AG04449 (cell line): ENCODE results near the gene CACNA2D3.

Experiments
- CTCF ChIA-PET: fragments of 350-600 bp; formaldehyde crosslinking; extraction: SDS; loops from one replicate; lab custom pipeline; 2021; ENCODE audit warnings: antibody characterized with exemption; lab: Yijun Ruan, JAX
- POLR2A ChIA-PET: fragments of 400-600, 350-600 bp; formaldehyde crosslinking; extraction: SDS; loops from one replicate; lab custom pipeline; 2020; ENCODE audit warnings: antibody characterized with exemption, inconsistent platforms; lab: Yijun Ruan, JAX
- DNase-seq: peaks from one replicate; pipeline ENCODE4 v3.0.0-alpha.2; 2010; ENCODE audit warnings: low read depth, low spot score
- H3K4me3 ChIP-seq: 2 replicates; pipeline ENCODE4 v1.5.1; 2011; ENCODE audit warnings: low read depth, mild to moderate bottlenecking, control low read depth, low read length
- CTCF ChIP-seq: IDR thresholded peaks from one replicate; pipeline ENCODE4 v1.5.1; 2011; ENCODE audit warnings: mild to moderate bottlenecking, moderate library complexity, low read length, control low read depth, inconsistent platforms; ENCODE audit not compliant: insufficient read depth; ENCODE audit errors: missing control alignments

Gene CACNA2D3

GRCh38 chr3:54349231-54349652 lies 226.9 kb downstream of the CACNA2D3 start:
- no peak overlapping the region for H3K4me3 ChIP-seq
- ChIA-PET POLR2A (no interaction called here), CTCF (no interaction called here)
- no peak for DNase-seq
- no peak for TF ChIP-seq CTCF

- no peak for TF ChIP-seq CTCF
- no peak overlapping the region for H3K4me3 ChIP-seq
- DNase-seq = no peak
- ChIA-PET POLR2A (no interaction called here), CTCF (no interaction called here)
Measured at GRCh38 chr3:54349691-54350090, 227.3 kb downstream of the CACNA2D3 start.

GRCh38 chr3:54353546-54353945 lies 231.2 kb downstream of the CACNA2D3 start:
- DNase-seq = no peak
- POLR2A ChIA-PET = no interaction called here
- no peak overlapping the region for H3K4me3 ChIP-seq
- CTCF ChIA-PET = no interaction called here
- TF ChIP-seq CTCF = no peak

- ChIA-PET POLR2A (no interaction called here), CTCF (no interaction called here)
- DNase-seq = no peak
- no peak overlapping the region for H3K4me3 ChIP-seq
- no peak for TF ChIP-seq CTCF
Measured at GRCh38 chr3:54353946-54354345, 231.6 kb downstream of the CACNA2D3 start.

- TF ChIP-seq CTCF = no peak
- CTCF ChIA-PET = no interaction called here
- DNase-seq = no peak
- H3K4me3 ChIP-seq = no peak overlapping the region
- POLR2A ChIA-PET = no interaction called here
Measured at GRCh38 chr3:54355800-54356199, 233.4 kb downstream of the CACNA2D3 start.

- DNase-seq = no peak
- no peak overlapping the region for H3K4me3 ChIP-seq
- TF ChIP-seq CTCF = no peak
- POLR2A ChIA-PET = no interaction called here
- CTCF ChIA-PET = no interaction called here
Measured at GRCh38 chr3:54356261-54357045, 234.1 kb downstream of the CACNA2D3 start.
